H4 (cell line): ENCODE measurements around the gene CNDP1. TPM values are rescaled to one million over a fixed set of nuclear protein-coding genes. Genes with fewer than 3 reads are reported as not detected.

Experiments used
- DNase-seq: peaks from one replicate; pipeline ENCODE4 v3.0.0-alpha.2; 2015; ENCODE audit warnings: low spot score
- total RNA-seq: library from RNA; depleted of rRNA; stranded (reverse); fragments of >200 nt; shearing (Covaris generic); gene quantifications from 2 replicates; pipeline ENCODE4 v1.2.3, GENCODE V29; 2014

Gene CNDP1
- total RNA-seq, 1 experiment from 2014 or later: not detected

- DNase-seq: no peak
These were observed 27.7 kb upstream of the CNDP1 start for GRCh38 chr18:74506448-74507084.

- DNase-seq: no peak
These were observed 27.0 kb upstream of the CNDP1 start for GRCh38 chr18:74507097-74507881.

DNA sequence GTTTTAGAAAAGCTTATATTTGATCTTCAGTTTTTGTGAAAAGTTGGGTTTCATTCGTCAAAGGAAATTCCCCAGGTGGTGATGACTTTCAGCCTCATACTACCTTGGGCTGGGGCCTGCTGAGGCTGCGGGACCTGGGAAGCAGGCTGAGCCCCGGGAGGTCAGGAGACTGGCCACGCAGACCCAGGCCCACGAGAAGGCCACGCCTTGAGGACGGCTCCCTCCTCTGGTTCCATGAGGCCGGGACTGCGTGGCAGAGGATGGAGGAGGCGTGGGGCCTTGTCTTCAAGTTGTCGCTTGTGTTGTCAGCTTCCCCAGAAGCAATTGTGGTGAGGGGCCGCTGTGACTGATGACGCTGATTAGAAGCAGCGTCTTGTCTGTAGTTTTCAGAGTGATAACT is 26.4 kb upstream of the CNDP1 start:
- DNase-seq: no peak

DNA sequence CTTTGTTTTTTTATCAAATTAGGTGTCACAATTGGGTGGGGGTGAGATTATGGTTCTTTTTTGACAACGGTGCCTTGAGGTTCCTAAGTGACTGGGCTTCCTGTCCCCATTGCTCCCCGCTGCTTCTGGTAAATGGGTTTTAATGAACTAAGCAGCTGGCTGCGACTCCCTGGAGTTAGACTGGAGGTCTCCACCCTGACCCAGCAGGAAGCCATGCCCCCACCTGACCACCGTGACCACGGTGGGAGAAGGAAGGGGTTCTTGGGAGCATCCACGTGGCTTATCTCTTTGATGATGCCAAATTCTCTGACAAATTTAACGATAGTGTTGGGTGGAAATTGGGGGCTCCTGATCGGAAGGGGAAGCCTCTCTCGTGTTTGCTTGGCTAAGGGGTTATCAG is 25.9 kb upstream of the CNDP1 start:
- no peak for DNase-seq

GRCh38 chr18:74508821-74509225 is 25.5 kb upstream of the CNDP1 start:
- DNase-seq: no peak

- DNase-seq: no peak
These were observed 24.2 kb upstream of the CNDP1 start for GRCh38 chr18:74509856-74510769.

DNA sequence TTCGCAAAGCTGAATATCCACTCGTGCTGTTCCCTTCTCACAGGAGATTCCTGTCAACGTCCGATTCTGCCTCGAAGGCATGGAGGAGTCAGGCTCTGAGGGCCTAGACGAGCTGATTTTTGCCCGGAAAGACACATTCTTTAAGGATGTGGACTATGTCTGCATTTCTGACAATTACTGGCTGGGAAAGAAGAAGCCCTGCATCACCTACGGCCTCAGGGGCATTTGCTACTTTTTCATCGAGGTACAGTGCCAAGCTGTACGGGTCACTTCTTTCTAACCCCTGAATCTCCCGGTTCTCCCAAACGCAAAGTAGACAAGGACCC is 23.6 kb upstream of the CNDP1 start:
- DNase-seq: no peak

DNA sequence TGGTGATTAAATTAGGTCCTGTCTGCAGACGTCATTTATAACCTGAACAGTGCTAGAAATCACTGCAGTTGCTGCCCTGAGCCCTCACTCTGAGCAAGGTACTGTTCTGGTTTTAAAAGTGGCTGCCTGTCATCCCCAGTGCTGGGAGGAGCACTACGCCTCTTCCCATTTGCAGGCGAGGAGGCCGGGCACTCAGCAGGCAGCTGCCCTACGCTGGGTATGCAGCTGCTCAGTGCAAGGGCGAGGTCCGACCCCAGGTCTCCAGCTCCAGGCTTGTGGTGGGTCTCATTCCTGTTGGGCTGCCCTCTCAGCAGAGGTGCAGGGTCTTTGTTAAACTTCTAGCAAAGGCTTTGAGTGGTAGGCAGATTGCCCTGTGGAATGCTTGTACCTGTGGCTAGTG is 22.5 kb upstream of the CNDP1 start:
- no peak for DNase-seq

GRCh38 chr18:74512321-74513053 is 21.8 kb upstream of the CNDP1 start:
- DNase-seq: no peak

DNA sequence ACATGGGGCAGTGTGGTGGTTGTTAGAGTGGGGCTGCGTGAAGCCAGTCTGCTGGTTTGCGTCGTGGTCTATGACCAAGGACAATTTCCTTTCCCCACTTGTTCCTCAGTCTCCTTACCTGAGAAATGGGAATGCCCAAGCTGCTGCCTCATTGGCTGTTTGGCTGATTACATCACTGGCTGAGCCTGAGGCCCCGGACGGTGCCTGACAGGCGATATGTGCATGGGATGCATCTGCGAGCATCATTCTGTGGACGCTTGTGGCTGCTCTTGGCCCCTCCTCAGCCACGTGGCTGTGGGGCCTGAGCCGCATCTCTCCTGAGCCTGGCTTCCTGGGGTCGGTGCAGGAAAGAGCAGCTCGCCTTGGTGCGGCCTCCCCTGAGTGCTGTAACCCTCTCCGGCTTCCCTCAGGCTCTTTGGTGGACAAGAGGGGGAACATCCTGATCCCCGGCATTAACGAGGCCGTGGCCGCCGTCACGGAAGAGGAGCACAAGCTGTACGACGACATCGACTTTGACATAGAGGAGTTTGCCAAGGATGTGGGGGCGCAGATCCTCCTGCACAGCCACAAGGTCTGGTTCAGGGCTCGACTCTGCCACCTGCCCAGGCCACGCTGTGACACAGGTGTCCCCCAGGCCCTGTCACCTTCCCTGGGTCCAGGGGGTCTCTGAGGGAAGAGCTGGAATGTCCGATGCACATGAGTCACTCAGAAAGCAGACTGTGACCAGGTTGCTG is 21.0 kb upstream of the CNDP1 start:
- DNase-seq: no peak

DNA sequence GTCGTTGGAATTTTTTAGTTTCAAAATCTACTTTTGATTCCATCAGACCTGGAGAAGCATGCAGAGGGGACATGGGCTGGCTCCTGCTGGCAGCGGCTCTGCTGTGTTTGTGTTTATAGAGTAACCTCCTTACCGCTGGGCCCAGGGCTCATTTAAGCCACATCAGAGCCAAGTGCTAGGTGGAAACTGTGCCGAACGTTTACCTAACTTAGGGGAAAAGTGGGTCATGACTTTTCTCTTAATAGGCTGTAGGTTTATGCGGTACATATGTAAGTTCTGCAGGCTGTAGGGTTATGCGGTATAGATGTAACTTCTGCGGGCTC is 20.5 kb upstream of the CNDP1 start:
- no peak for DNase-seq

DNA sequence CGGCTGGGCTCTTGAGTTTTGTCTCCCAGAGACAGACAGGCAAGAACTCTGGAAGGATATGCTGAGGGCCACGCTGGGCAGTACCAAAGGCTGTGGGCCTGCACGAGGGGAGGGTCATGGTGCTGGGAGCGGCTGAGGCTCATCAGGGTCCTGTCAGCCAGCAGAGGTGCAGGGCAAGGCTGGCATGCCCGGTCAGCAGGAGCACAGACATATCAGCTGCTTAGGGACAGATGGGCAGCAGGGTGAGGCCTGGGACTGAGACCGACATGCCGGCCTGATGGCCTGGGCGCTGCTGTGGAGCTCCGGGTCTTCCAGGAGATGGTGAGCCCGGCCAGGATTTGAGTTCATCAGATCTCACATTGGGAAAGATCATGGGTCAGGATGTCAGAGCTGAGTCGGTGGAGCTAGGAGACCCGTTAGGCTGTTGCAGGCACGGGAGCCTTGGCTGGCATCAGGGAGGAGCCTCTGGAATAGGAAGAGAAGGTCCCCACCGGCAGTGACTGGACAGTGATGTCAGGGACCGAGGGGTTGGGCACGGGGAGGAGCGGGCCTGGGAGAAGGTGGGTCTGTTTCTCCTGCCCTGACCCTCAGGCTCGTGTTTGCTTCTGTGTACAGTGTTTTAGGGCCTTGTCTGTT is 19.3 kb upstream of the CNDP1 start:
- no peak for DNase-seq

DNA sequence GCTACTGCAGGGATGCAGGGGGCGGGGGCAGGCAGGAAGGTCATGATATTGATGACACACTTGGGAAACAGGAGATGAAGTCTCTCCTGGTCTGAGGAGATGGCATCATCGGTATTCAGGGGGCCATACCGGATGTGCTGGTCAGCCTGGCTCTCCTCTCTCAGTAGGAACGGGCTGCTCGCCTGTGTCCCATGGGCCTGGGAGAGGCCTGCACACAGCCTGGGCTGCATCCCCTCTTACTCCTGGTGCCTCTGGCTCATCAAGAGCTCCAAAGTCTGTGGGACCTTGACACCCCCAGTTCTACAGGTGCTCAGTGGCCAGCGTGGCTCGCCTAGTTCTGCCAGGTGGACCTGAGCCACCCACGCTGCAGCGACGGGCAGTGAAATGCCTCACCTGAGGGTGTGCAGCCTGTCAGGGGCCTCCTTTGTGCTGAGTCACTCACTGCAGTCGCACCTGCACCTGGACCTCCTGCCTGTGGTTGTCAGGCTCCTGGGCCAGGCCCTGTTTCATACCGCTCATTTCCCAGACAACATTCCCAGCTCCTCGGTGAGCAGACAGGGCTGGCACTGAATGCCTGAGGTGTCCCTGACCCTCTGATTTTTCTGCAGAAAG is 18.6 kb upstream of the CNDP1 start:
- no peak for DNase-seq

- no peak for DNase-seq
These were observed 17.7 kb upstream of the CNDP1 start for GRCh38 chr18:74516271-74517235.

GRCh38 chr18:74517236-74517630 is 17.1 kb upstream of the CNDP1 start:
- no peak for DNase-seq

- no peak for DNase-seq
These were observed 15.6 kb upstream of the CNDP1 start for GRCh38 chr18:74518456-74519295.

DNA sequence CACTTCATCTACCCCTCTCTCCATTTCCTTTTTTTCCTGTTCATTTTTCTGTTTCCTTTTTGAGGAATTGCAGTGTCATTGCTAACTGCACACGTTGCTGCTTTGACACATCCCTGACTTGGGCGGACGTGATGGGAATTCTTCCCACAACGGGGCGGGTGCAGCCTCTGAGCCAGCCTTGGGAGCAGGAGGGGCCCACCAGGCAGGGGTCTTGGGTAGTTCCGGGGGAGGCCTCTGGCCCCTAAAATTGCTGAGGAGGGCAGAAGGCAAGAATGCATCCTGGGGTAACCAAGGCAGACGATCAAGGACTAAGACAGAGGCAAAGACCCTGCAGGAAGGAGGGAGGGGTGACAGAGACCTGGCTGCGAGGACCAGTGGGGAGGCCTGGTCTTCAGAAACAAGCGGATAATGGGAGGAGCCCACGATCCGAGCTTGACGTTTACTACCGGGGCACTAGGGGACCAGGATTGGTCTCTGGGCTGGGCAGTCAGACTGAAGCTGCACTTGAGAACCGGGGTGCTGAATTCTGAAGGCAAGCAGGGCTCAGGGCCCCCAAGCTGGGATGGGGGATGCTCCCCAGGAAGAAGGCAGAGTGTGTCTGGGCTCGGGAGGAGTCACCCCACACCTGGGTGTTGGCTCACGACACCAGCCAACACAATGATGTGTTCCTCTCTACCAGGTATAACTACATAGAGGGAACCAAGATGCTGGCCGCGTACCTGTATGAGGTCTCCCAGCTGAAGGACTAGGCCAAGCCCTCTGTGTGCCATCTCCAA is 14.8 kb upstream of the CNDP1 start:
- DNase-seq: no peak
